ENCODE measurements around the gene ALG12.
A peak's percentile ranks its signal among the peaks of the same experiment; 100 is the strongest.

The ALG12 gene

DNA sequence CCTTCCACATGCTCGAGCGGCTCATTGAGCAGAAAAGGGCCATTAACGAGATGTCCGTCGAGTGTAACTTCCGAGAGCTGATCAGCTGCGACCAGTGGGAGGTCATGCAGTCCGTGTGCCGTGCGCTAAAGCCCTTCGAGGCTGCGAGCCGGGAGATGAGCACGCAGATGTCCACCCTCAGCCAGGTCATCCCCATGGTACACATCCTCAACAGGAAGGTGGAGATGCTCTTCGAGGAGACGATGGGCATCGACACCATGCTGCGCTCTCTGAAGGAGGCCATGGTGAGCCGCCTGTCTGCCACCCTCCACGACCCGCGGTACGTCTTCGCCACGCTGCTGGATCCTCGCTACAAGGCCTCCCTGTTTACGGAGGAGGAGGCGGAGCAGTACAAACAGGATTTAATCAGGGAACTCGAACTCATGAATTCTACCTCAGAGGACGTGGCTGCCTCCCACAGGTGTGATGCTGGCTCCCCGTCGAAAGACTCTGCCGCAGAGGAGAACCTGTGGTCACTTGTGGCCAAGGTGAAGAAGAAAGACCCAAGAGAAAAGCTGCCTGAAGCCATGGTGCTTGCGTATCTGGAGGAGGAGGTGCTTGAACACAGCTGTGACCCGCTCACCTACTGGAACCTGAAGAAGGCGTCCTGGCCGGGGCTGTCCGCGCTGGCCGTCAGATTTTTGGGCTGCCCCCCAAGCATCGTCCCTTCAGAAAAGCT is 31.7 kb downstream of the ALG12 start:
- no peak for DNase-seq

DNA sequence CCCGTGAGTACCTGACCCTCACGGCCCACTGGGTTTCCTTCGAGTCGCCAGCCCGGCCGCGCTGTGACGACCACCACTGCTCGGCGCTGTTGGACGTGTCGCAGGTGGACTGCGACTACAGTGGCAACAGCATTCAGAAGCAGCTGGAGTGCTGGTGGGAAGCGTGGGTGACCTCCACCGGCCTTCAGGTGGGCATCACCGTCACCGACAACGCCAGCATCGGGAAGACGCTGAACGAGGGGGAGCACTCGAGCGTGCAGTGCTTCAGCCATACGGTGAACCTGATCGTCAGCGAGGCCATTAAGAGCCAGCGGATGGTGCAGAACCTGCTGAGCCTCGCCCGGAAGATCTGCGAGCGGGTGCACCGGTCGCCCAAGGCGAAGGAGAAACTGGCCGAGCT is 32.4 kb downstream of the ALG12 start:
- no peak for DNase-seq

DNA sequence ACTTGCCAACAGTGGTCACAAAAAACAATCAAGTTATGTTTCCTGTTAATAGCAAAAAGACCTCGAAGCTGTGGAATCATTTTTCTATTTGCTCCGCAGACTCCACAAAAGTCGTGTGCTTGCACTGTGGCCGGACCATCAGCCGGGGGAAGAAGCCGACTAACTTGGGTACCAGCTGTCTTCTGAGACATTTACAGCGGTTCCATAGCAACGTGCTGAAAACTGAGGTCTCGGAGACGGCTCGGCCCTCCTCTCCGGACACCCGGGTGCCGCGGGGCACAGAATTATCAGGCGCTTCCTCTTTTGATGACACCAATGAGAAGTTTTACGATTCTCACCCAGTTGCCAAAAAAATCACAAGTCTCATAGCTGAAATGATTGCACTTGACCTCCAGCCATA is 33.0 kb downstream of the ALG12 start:
- DNase-seq: no peak

DNA sequence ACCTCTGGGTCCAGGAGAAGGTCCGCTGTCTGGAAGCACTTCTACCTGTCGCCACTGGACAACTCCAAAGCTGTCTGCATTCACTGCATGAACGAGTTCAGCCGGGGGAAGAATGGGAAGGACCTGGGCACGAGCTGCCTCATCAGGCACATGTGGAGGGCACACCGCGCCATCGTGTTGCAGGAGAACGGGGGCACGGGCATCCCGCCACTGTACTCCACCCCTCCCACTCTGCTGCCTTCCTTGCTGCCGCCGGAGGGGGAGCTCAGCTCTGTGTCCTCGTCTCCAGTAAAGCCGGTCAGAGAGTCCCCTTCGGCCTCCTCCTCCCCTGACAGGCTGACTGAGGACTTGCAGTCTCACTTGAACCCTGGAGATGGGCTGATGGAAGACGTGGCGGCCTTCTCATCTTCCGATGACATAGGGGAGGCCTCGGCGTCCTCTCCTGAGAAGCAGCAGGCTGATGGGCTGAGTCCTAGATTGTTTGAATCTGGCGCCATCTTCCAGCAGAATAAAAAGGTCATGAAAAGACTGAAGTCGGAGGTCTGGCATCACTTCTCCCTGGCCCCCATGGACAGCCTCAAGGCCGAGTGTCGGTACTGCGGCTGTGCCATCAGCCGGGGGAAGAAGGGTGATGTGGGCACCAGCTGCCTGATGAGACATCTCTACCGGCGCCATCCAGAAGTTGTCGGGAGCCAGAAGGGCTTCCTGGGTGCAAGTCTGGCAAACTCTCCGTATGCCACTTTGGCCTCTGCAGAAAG is 33.6 kb downstream of the ALG12 start:
- no peak for DNase-seq

DNA sequence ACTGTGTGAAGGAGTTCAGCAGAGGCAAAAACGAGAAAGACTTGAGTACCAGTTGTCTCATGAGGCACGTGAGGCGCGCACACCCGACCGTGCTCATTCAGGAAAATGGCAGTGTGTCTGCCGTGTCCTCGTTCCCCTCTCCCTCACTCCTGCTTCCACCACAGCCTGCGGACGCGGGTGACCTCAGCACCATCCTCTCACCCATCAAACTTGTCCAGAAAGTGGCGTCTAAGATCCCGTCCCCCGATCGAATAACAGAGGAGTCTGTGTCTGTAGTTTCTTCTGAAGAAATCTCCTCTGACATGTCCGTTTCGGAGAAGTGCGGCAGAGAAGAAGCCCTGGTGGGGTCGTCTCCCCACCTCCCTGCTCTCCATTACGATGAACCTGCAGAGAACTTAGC is 34.2 kb downstream of the ALG12 start:
- DNase-seq: no peak

DNA sequence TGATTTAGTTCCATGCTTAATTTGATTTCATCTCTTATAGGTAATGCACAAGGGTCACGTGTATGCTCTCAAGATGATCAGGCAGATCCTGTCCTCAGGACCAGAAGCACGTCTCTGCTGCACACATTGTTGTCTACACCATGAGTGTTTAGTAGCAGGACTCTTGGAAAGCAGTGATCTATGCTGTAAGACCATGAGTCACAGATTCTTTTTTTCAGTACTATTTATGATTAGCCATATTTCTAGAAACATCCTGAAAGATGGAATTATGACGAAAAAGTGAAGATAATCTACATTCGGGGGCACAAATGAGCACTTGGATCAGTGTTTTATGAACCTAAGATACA is 35.0 kb downstream of the ALG12 start:
- DNase-seq: no peak

DNA sequence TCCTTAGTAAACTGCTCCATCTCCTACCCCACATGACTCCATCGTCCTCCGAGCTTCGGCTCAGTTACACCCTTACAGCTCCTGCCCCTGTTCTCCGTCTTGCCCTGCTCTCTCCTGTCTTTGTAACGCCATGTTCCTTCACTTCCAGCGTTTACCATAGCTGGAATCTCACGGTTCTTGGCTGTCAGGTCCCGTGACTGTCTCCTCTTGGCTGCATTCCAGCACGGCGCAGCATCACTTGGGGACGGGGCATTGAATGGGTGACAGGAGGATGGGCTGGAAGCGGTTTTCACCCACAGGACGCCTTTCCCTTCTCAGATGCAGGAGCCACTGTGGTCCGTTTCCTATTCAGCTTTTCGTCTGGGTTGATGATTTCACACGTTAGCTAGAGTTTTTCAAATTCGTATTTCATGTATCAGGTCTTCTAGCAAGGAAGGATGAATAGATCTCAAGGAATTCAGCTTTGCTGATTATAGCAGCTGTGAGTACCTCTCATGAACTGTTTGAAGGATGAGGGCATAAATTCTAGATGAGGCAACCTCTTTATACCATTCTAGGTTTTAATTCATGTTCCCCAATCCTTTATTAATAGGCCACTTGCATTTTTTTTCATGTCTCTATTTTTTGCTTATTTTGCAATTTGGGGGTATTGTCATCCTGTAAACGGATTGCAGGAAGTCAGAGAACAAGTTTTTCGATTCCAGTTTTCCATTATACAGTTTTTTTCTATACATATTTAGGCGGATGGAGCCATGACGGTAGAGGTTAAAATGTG is 35.5 kb downstream of the ALG12 start:
- DNase-seq: no peak

DNA sequence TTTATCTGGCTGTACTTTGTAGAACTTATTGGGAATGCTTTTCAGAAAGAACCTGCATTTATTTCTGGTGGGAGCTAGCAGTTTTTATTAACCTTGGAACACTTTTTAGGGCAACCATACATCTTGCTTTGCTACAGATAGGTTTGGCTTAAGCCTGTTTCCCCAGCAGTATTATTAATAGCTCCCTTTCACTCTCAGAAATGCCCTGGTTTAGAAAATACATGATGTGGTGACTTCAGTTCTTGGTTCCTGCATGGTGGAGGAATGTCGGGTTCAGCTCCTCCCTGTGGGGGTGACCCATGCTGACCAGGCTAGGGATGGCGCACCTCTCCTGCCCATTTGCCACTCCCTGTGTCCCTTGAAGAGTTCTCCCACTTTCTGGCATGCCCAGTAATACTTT is 36.4 kb downstream of the ALG12 start:
- DNase-seq: no peak

DNA sequence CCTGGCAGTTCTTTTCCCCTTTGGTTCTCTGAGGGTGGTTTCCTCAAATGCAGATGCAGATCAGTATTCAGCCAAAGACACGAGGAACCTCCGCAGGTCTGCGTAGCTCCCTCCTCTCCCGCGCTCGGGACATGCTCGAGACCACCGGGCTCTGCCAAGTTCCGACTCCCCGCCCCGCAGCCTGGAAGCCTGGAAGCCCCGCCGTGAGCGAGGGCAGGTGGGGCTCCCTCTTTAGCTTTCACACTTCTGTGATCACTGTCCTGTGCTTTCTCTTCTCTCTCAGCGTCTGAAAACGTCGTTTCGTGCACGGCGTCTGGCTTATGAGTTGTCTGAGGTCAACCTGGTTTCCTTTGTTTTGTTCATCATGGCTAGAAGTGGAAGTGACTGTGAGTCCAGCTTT is 38.0 kb downstream of the ALG12 start:
- no peak for DNase-seq

DNA sequence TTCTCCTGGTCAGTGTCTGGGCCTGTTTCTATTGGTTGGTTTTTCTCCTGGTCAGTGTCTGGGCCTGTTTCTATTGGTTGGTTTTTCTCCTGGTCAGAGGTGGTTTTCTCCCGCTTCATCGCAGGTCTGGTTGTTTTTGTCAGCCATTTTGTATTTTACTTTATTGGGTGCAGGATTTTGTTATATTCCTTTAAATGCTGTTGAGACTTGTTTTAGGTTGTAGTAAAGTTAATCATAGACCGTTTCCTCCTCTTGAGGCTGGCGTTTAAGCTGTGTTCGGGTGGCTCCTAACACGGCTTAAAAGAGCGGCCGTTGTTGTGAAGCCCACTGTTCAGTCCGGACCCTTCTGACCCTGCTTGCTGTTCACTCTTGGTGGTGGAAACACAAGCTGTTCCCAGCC is 38.4 kb downstream of the ALG12 start:
- no peak for DNase-seq

DNA sequence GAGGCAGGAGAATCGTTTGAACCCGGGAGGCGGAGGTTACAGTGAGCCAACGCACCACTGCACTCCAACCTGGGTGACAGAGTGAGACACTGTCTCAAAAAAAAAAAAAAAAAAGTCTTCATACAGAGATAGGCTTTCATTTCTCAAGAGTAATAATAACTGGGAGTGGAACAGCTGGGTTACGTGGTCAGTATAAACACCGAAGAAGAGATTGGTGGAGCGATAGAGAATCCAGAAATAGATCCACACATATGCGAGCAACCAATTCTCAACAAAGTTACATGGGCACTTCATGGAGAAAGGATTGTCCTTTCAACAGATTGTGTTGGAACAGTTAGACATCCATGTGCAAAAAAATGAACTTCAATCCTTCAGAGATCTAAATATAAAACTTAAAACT is 40.0 kb downstream of the ALG12 start:
- no peak for DNase-seq

DNA sequence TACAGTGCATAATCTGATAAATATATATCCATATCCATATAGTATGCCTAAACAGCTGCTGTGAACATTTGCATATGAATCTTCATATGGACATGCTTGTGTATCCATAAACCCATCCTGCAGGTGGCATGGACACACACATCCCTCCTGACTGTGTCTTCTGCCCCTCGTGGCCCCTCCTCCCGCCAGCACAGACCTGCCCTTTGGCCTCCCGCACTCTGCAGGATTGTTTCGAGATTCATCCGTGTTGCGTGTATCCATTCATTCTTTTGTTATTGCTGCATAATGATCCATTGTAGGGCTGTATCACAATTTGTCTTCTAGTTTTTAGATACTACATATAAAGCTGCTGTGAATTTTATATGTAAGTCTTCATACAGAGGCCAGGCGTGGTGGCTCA is 40.6 kb downstream of the ALG12 start:
- no peak for DNase-seq

DNA sequence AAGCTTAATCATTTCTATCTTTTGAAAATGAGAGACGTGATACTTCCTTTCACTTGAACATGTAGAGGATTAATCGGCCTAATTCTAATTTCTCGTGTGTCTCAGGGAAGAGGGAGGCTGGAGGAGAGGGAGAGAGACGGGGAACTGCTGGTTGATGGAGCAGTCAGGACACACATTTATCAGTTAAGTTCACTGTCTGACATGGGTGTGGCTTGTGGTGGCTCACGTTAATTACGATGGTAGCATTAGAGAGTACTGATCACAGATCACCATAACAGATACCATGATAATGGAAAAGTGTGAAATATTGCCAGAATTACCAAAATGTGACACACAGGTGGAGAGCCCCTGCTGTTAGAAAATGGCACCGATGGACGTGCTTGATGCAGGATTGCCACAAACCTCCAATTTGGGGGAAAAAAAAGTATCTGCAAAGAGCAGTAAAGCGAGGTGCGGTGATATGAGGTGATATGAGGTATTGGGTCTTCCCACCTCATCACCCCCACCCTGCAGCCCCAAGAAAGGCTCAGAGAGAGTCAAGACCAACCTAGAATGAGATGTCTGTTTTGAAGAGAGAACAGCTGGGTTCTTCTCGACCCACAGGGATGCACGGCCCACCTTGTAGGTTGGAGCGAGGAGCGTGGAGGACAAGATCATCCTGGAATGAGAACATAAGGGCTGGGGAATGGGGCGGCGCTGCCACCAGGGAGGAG is 44.9 kb downstream of the ALG12 start:
- DNase-seq: no peak

DNA sequence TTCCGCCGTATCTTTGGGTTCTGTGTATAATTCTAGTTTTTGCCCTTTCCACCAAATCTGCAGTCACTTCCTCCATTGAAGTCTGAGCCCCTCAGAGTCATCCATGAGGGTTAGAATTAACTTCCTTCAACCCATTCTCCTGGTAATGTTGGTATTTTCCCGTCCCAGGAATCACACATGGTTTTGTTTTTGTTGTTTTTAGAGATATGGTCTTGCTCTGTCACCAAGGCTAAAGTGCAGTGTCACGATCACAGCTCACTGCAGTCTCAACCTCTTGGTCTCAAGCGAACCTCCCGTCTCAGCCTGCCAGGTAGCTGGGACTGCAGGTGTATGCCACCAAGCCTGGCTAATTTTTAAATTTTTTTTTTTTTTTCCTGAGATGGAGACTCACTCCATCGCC is 45.9 kb downstream of the ALG12 start:
- DNase-seq: no peak

DNA sequence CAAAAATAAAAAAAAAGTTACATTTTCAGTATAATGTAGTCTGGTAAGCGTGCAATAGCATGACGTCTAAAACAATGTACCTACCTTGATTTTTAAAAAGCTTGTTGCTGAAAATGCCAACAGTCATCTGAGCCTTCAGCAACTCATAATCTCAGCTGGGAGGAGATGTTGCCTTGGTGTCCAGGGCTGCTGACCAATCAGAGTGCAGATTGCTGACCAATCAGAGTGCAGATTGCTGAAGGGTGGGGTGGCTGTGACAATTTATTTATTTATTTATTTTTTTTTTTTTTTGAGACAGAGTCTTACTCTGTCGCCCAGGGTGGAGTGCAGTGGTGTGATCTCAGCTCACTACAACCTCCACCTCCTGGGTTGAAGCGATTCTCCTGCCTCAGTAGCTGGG is 46.8 kb downstream of the ALG12 start:
- DNase-seq: no peak

DNA sequence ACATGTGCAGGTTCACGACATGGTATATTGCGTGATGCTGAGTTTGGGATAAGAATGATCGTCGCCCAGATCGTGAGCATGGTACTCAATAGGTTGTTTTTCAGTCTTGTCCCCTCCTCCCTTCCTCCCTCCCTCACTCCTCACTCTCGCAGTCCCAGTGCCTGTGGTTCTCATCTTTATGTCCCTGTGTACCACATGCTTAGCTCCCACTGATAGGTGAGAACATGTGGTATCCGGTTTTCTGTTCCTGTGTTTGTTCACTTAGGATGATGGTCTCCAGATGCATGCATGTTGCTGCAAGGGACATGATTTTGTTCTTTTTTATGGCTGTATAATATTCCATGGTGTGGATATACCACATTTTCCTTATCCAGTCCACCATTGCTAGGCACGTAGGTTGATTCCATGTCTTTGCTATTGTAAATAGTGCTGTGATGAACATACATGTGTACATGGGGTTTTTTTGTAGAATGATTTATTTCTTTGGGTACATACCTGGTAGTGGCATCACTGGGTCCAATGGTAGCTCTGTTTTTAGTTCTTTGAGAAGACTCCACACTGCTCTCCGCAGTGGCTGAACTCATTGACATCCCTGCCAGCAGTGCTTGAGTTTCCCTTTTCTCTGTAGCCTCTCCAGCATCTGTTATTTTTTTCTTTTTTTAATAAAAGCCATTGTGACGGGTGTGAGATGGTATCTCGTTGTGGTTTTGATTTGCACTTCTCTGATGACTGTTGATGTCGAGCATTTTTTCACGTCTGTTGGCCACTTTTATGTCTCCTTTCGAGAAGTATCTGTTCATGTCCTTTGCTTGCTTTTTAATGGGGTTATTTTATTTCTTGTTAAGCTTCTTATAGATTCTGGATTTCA is 48.2 kb downstream of the ALG12 start:
- no peak for DNase-seq

DNA sequence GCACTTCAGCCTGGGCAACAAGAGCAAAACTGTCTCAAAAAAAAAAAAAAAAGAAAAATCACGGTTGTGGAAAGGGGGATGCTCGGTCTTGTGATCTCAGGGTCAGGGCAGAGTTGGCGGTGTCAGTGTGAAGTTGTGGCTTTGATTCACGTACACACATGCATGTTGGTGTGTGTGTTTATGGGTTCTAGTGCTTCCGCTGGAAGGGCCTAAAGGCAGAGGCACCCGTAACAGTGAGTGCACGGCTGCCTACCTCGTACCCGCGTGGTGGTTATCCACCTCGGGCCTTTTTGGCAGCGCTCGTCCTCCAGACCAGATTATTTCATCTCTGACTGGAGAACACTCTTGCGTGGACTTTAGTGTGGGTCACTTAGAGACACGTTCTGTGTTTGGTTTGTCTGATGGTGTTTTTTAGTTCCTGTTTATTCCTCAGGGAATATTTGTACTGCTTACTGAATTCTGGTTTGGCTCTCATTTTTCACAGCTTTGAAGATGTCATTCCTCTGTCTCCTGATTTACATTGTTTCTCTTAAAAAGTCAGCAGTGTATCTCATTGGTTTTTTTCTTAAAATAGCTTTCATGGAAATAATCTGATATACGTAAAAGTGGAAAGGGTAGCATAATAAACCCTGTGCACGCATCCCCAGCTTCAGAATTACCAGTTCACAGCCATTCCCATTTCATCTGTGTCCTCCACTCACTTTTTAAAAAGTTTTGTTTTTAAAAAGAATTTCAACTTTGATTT is 49.0 kb downstream of the ALG12 start:
- DNase-seq: no peak

DNA sequence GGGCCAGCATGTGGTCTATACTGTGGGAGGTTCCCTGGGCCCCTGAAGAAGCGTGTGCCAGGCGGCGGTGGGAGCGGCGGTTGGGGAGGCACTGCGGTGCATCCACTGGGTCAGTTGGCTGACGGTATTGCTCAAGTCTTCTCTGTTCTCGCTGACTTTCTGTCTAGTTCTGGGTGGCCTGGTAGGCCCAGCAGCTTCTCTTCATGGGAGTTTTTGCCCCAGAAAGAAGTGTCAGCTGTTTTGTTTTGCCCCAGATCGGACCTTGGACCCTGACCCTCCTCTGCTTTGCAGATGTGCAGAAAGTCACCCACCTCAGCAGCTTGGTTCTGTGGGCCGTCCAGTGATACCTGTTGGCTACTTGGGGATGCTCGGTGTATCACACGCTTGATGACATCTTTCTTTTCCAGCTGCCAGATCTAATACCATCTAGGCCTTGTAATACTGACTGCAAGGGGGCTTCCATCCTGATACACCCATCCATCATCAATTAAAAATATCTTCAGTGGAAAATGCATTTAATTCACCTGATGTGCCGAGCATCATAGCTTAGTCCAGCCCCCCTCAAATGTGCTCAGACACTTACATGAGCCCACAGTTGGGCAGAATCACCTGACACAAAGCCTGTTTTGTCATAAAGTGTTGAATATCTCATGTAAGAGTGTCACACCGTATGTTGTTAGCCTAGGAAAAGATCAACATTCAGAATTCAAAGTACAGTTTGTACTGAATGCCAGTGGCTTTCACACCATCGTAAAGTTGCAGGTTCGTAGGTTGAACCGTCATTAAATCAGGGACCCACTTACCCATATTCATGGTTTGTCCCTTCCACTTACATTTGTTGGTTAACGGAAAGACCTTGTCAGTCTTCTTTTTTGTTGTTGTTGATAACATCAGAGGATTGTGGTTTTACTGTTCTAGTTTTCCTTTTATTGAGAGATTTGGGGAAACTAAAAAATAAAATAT is 50.7 kb downstream of the ALG12 start:
- no peak for DNase-seq

DNA sequence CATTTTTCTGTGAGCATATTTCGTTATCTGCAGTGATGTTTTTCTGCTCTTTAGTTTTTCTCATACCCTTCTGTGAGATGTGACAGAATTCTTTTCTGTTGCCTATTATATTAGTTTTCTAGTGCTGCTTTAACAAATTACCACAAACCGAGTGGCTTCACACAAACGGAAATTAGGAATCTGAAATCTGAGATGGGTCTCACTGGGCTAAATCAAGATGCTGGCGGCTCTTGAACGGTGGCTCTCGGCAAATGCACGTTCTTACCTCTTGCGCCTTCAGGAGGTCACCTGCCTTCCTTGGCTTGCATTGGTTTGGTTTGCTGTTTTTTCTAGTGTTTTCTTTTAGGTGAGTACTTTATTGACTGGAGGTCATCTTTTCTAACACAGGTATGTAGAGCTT is 51.6 kb downstream of the ALG12 start:
- DNase-seq: no peak

DNA sequence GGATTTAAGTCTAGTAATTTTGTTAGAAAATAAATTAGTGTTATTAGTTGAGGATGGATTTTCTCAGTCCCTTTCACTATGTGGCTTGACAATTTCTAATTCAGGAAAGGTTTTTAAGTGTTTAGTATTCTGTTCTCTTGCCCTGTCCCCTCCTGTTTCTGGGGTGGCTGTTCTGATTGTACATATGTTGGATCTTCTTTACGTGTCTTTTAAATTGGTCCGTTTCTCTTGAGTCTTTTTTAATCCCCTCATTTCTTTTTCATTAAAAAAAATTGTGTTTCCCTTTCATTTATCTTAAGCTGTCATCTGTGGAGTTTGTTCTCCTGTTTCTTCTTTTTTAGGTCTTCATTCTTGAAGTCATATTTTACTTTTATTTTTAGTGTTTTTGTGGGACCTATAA is 52.1 kb downstream of the ALG12 start:
- peak; percentile 4 for DNase-seq

Measured in eye (tissue), 1 donor.